ENCODE measurements around the gene HRH1. TPM values are rescaled to one million over a fixed set of nuclear protein-coding genes. Genes with fewer than 3 reads are reported as not detected.

Gene HRH1
- total RNA-seq, 4 donors from 2014 or later, result 0.75 to 1.2 (median 0.98) TPM

DNA sequence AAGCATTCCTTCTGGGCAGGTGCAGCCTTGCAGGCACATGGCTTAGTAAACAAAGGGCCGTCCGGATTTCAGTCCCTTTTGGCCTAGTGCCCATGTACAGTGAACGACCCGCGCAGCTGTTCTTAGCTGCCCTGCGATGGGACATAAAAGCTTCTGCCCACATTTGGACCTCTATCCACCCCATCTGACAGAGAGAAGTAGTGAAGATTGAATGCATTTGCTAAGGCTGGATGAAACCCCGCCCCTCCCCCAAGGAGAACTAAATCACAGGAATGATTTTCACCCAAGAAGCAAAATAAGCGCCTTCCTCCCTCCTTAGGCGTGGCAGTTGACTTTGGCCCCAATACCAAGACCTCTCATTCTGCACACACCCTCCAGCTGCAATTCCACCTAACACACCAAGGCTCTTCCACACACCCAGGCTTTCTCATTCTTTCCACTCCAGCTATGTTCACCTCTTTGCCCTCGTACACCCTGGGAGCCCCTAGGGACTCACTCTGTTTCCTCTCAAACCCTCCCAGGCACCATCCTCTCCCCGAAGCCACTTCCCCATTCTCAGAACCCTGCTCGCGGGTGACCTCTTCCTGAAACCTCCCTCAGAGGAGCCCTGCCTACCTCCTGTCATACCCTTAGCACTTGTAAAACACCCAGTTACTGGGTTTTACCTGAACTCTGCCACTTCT is 14.1 kb upstream of the HRH1 start:
- Histone ChIP-seq H3K9me3 (no peaks in the 10 kb centered on the region), H3K36me3 (no peaks in the 10 kb centered on the region), H3K4me1 (peaks cover 4 to 6% of the 10 kb centered on the region in 2 donors), H3K27ac (no peak overlapping the region), H3K4me3 (no peak overlapping the region), H3K27me3 (peaks cover 0 to 7% (median 4%) of the 10 kb centered on the region in 3 donors)
- in situ Hi-C loops (cut with MboI; ENCODE audit: low sequenced_read_pairs in 4 of 4), result no loop called here
- ATAC-seq (no peak), DNase-seq (peak in 1 of 2 donors; percentile 27)
- intact Hi-C loops (cut with DNase I; ENCODE audit: low total_unique reads), result no loop called here
- TF ChIP-seq, protein P1, sequence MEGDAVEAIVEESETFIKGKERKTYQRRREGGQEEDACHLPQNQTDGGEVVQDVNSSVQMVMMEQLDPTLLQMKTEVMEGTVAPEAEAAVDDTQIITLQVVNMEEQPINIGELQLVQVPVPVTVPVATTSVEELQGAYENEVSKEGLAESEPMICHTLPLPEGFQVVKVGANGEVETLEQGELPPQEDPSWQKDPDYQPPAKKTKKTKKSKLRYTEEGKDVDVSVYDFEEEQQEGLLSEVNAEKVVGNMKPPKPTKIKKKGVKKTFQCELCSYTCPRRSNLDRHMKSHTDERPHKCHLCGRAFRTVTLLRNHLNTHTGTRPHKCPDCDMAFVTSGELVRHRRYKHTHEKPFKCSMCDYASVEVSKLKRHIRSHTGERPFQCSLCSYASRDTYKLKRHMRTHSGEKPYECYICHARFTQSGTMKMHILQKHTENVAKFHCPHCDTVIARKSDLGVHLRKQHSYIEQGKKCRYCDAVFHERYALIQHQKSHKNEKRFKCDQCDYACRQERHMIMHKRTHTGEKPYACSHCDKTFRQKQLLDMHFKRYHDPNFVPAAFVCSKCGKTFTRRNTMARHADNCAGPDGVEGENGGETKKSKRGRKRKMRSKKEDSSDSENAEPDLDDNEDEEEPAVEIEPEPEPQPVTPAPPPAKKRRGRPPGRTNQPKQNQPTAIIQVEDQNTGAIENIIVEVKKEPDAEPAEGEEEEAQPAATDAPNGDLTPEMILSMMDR (IDR thresholded peaks at IDR 0.05 in 4 of 5, conservative IDR thresholded peaks at IDR 0.05 in 1 of 5), result no peak
- no peak for TF ChIP-seq POLR2A (IDR thresholded peaks at IDR 0.05)

DNA sequence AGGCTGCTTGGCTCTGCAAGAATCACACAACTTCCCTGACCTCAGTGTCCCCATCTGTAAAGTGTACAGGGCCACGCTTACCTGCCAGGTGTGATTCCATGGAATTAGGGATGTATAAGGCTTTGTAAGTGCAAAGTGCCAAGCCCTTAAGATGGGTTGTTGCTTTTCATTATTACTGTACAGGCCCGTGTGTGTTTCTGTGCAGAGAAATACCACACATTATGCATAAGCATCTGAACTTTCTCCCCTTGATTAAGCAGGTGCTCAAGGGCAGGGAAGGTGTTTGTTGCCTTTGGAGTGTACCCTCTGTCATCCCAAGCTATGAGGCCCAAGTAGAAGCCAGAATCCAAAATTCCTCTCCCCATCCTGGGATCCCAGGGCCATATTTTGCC is 13.6 kb upstream of the HRH1 start:
- Histone ChIP-seq H3K27me3 (peaks cover 0 to 7% (median 4%) of the 10 kb centered on the region in 3 donors), H3K4me1 (peaks cover 4 to 6% of the 10 kb centered on the region in 2 donors), H3K27ac (no peak overlapping the region), H3K9me3 (no peaks in the 10 kb centered on the region), H3K4me3 (no peak overlapping the region), H3K36me3 (no peaks in the 10 kb centered on the region)
- TF ChIP-seq, protein P1 (IDR thresholded peaks at IDR 0.05 in 4 of 5, conservative IDR thresholded peaks at IDR 0.05 in 1 of 5), result no peak
- TF ChIP-seq POLR2A (IDR thresholded peaks at IDR 0.05), result no peak
- ATAC-seq, result no peak
- in situ Hi-C loops (cut with MboI; ENCODE audit: low sequenced_read_pairs in 4 of 4) (no loop called here), intact Hi-C loops (cut with DNase I; ENCODE audit: low total_unique reads) (no loop called here)
- DNase-seq, result no peak

DNA sequence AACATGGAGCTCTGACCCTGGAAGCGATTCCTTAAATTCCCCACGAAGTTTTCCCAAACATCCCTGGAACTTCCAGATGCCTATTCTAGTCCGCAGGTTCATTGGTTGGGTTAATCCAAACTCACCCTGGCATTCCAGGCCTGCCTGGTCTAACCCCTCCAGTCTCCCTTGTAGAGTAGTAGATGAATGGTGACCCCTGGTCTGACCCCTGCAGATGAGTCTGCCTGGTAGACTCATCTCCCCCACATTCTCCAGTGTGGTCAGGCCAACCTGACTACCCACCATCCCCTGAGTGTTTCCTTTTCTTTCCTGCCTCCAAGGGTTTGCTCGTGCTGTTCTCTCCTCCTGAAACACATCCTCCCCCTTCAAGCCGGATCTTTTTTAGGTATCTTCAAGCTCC is 10.8 kb upstream of the HRH1 start:
- H3K4me1 ChIP-seq, result no peaks in the 10 kb centered on the region
- DNase-seq, result no peak
- intact Hi-C loops (cut with DNase I; ENCODE audit: low total_unique reads) (no loop called here), in situ Hi-C loops (cut with MboI; ENCODE audit: low sequenced_read_pairs in 4 of 4) (no loop called here)
- H3K4me3 ChIP-seq, result no peak overlapping the region
- H3K9me3 ChIP-seq, result no peaks in the 10 kb centered on the region
- no peaks in the 10 kb centered on the region for H3K36me3 ChIP-seq
- H3K27ac ChIP-seq, result no peak overlapping the region
- ATAC-seq, result no peak
- H3K27me3 ChIP-seq, result peaks cover 0 to 4% (median 4%) of the 10 kb centered on the region in 3 donors
- TF ChIP-seq POLR2A (IDR thresholded peaks at IDR 0.05), result no peak
- TF ChIP-seq, protein P1 (IDR thresholded peaks at IDR 0.05 in 4 of 5, conservative IDR thresholded peaks at IDR 0.05 in 1 of 5), result no peak

DNA sequence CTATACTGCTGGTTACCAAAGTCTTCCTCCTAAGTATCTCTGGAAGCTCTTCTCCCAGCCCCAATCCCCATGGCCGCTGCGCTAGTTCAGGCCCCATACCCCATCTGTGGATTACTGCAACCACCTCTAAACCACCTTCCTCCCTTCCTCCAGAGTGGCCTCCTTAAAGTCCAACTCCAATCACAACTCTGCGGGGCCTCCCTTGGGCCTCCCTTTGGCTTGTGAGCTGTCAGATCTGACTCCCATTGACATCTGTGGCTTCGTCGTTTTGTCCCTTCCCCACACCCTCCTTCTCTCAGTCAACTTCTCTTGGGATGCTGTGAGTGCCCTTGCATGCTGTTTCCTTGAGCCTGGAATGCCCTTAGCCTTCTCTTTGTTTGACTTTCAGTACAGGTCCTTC is 9.3 kb upstream of the HRH1 start:
- peaks cover 0 to 4% (median 0%) of the 10 kb centered on the region in 3 donors for H3K27me3 ChIP-seq
- intact Hi-C loops (cut with DNase I; ENCODE audit: low total_unique reads), result no loop called here
- H3K9me3 ChIP-seq, result no peaks in the 10 kb centered on the region
- no peaks in the 10 kb centered on the region for H3K4me1 ChIP-seq
- H3K4me3 ChIP-seq, result no peak overlapping the region
- DNase-seq (no peak), ATAC-seq (no peak)
- TF ChIP-seq POLR2A (IDR thresholded peaks at IDR 0.05), result no peak
- TF ChIP-seq, protein P1 (IDR thresholded peaks at IDR 0.05 in 4 of 5, conservative IDR thresholded peaks at IDR 0.05 in 1 of 5), result no peak
- no peak overlapping the region for H3K27ac ChIP-seq
- H3K36me3 ChIP-seq, result no peaks in the 10 kb centered on the region
- in situ Hi-C loops (cut with MboI; ENCODE audit: low sequenced_read_pairs in 4 of 4), result no loop called here

DNA sequence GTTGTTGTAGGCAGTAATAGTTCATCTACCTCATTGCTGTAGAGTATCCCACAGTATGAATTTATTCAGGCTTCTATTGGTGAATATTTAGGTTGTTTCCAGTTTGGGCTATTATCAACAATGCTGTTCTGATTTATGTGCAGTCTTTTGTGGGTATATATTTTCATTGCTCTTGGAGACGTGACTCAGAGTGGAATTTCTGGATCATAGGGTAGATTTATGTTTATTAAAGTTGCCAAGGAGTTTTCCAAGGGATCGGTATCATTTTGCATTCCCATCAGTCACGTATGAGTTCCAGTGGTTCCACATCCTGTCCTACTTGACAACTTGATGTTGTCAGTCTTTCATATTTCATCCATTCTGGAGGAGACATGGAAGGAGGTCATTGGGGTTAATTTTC is 8.4 kb upstream of the HRH1 start:
- no peak for ATAC-seq
- no peak for TF ChIP-seq POLR2A (IDR thresholded peaks at IDR 0.05)
- TF ChIP-seq, protein P1 (IDR thresholded peaks at IDR 0.05 in 4 of 5, conservative IDR thresholded peaks at IDR 0.05 in 1 of 5), result no peak
- intact Hi-C loops (cut with DNase I; ENCODE audit: low total_unique reads), result no loop called here

More for the DNA sequence above, 8.4 kb upstream of the HRH1 start:
- no peak overlapping the region for H3K4me3 ChIP-seq
- no peaks in the 10 kb centered on the region for H3K9me3 ChIP-seq
- no peaks in the 10 kb centered on the region for H3K36me3 ChIP-seq
- H3K27me3 ChIP-seq, result peaks cover 0 to 4% (median 0%) of the 10 kb centered on the region in 3 donors
- no peak for DNase-seq
- H3K27ac ChIP-seq, result no peak overlapping the region
- no peaks in the 10 kb centered on the region for H3K4me1 ChIP-seq
- in situ Hi-C loops (cut with MboI; ENCODE audit: low sequenced_read_pairs in 4 of 4), result no loop called here
